Measurements from ENCODE around the gene CHST11. TPM values are rescaled to one million over a fixed set of nuclear protein-coding genes. Genes with fewer than 3 reads are reported as not detected.

Gene CHST11
- total RNA-seq, 4 donors from 2014 or later, result 20.8 to 56.7 (median 26.5) TPM

DNA sequence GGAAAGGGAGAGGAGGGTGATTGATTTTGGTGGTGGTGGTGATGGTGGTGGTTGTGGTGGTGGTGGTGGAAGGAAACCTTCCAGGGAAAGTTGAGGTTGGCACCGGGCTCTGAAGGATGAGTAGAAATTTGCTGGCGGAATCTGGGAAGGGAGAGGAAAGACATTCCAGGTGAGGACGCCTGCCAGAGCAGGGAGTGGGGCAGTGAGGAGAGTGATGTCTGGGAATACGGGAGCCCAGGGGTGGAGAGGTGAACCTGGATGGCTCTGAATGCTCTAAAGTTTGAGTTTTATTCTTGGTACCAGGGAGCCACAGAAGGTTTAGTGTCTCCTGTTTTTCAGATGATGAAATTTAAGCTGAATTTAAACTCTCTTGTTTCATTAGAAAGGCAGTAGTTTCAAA is 16.0 kb downstream of the CHST11 start:
- TF ChIP-seq EP300 (IDR thresholded peaks at IDR 0.05) (no peak), POLR2A (IDR thresholded peaks at IDR 0.05) (no peak)
- TF ChIP-seq, protein P1, sequence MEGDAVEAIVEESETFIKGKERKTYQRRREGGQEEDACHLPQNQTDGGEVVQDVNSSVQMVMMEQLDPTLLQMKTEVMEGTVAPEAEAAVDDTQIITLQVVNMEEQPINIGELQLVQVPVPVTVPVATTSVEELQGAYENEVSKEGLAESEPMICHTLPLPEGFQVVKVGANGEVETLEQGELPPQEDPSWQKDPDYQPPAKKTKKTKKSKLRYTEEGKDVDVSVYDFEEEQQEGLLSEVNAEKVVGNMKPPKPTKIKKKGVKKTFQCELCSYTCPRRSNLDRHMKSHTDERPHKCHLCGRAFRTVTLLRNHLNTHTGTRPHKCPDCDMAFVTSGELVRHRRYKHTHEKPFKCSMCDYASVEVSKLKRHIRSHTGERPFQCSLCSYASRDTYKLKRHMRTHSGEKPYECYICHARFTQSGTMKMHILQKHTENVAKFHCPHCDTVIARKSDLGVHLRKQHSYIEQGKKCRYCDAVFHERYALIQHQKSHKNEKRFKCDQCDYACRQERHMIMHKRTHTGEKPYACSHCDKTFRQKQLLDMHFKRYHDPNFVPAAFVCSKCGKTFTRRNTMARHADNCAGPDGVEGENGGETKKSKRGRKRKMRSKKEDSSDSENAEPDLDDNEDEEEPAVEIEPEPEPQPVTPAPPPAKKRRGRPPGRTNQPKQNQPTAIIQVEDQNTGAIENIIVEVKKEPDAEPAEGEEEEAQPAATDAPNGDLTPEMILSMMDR (IDR thresholded peaks at IDR 0.05), result no peak
- WGBS, 2 donors, result 77 to 81% methylated on average over 4 of the region's 4 CpGs
- Histone ChIP-seq H3K4me1 (peaks cover 0 to 15% (median 3%) of the 10 kb centered on the region in 4 donors), H3K9me3 (no peaks in the 10 kb centered on the region), H3K4me3 (no peak overlapping the region), H3K36me3 (no peaks in the 10 kb centered on the region), H3K27ac (no peak overlapping the region), H3K27me3 (no peaks in the 10 kb centered on the region)
- DNase-seq (ENCODE audit: low spot score in 2 of 2), result no peak

DNA sequence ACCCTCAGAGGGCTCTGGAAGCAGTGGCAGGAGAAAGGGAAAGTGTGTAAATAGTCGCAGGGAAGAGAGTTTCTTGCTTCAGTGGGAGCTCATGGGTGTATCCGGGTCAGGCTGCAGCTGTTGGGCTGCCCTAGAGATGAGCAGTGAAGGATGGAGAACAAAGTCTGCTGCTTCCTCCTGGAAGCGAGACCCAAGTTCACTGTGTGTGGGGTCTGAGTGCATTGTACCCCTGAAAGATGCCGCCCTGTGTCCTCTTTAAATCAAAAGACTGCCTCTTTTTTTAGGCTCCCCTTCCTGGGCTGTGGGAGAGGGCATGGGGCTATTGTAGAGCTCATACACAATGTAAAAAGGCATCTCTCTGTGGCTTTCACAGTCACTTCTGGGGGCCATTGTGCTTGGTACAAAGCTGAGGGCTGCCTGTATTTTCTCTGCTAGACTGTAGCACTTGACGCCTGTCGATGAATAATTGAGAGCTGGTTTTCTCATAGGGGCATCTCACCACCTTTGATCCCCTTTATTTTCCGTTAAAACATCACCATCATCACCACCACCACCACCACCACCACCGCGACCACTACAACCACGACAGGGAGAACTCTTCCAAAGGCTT is 16.7 kb downstream of the CHST11 start:
- Histone ChIP-seq H3K27ac (peak overlapping the region in 1 of 4 donors; percentile 54), H3K27me3 (no peaks in the 10 kb centered on the region), H3K36me3 (no peaks in the 10 kb centered on the region), H3K4me3 (no peak overlapping the region), H3K4me1 (peaks cover 0 to 15% (median 3%) of the 10 kb centered on the region in 4 donors), H3K9me3 (no peaks in the 10 kb centered on the region)
- 55 to 61% methylated on average over 10 of the region's 10 CpGs for WGBS, 2 donors
- DNase-seq (ENCODE audit: low spot score in 2 of 2), result no peak
- TF ChIP-seq EP300 (IDR thresholded peaks at IDR 0.05) (no peak), POLR2A (IDR thresholded peaks at IDR 0.05) (no peak)
- TF ChIP-seq, protein P1 (IDR thresholded peaks at IDR 0.05), result no peak

DNA sequence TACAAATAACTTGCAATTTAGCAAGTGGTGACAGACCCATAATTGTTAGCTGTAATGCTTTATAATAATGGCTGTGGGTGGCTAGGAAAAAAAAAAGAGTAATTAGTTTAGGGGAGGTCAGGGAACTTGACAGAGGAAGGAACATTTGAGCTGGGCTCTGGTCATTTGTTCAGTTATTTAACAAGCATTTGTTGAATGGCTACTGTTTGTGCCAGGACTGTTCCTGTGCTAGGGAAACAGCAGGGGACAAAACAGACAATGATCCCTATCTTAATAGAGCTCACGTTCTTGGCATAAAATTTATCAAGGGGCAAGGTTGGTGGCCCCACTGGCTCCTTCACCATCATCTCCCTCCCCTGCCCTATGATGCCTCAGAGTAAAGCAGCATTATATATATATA is 18.5 kb downstream of the CHST11 start:
- no peak overlapping the region for H3K4me3 ChIP-seq
- no peaks in the 10 kb centered on the region for H3K9me3 ChIP-seq
- no peaks in the 10 kb centered on the region for H3K27me3 ChIP-seq
- no peak for DNase-seq (ENCODE audit: low spot score in 2 of 2)
- no peak for TF ChIP-seq POLR2A (IDR thresholded peaks at IDR 0.05)
- no peak for TF ChIP-seq EP300 (IDR thresholded peaks at IDR 0.05)
- TF ChIP-seq, protein P1 (IDR thresholded peaks at IDR 0.05), result no peak
- no peak overlapping the region for H3K27ac ChIP-seq
- 50 to 60% methylated on average over 1 of the region's 1 CpG for WGBS, 2 donors
- H3K36me3 ChIP-seq, result no peaks in the 10 kb centered on the region
- peaks cover 0 to 21% (median 3%) of the 10 kb centered on the region in 4 donors for H3K4me1 ChIP-seq

DNA sequence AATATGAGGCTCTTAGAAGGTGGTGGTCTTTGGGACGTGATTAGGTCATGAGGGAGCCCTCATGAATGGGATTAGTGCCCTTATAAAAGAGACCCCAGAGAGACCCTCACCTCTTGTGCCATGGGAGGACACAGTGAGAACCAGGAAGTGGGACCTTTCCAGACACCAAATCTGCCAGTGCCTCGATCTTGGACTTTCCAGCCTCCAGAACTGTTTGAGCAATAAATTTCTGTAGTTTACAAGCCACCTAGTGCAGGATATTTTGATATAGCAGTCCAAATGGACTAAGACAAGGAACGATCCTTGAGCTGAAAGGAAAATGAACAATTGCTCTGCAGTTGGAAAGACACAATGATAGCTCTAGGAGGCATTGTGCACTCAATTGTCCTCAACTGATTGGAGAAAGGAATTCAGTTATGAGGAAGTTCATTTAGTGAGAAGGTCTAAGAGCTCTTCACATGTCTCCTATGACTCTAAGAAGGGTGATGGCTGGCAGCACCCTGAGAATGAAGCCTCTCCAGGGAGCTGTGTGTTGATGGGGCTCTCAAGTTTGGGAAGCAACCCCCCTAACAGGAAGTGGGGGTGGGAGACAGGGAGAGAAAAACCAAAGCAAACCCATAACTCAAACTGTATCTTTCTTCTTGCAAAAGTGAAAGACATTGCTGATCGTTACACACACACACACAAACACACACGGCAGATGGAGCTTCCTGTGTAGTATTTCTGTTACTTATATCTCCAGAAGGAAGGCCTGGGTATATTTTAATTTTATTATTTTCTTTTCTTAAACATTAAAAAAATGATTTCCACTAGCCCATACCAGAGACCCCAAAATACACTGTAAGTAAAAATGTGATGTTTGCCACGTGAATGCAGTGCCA is 21.0 kb downstream of the CHST11 start:
- Histone ChIP-seq H3K4me1 (peaks cover 0 to 18% (median 3%) of the 10 kb centered on the region in 4 donors), H3K4me3 (no peak overlapping the region), H3K36me3 (no peaks in the 10 kb centered on the region), H3K9me3 (peaks cover 0 to 7% (median 0%) of the 10 kb centered on the region in 4 donors), H3K27ac (peak overlapping the region in 1 of 4 donors; percentile 20), H3K27me3 (no peaks in the 10 kb centered on the region)
- TF ChIP-seq EP300 (IDR thresholded peaks at IDR 0.05) (no peak), POLR2A (IDR thresholded peaks at IDR 0.05) (no peak)
- TF ChIP-seq, protein P1 (IDR thresholded peaks at IDR 0.05), result no peak
- 71 to 80% methylated on average over 6 of the region's 6 CpGs for WGBS, 2 donors
- no peak for DNase-seq (ENCODE audit: low spot score in 2 of 2)
